ENCODE data around the gene BACE2.
A peak's percentile ranks its signal among the peaks of the same experiment; 100 is the strongest.

The BACE2 gene

DNA sequence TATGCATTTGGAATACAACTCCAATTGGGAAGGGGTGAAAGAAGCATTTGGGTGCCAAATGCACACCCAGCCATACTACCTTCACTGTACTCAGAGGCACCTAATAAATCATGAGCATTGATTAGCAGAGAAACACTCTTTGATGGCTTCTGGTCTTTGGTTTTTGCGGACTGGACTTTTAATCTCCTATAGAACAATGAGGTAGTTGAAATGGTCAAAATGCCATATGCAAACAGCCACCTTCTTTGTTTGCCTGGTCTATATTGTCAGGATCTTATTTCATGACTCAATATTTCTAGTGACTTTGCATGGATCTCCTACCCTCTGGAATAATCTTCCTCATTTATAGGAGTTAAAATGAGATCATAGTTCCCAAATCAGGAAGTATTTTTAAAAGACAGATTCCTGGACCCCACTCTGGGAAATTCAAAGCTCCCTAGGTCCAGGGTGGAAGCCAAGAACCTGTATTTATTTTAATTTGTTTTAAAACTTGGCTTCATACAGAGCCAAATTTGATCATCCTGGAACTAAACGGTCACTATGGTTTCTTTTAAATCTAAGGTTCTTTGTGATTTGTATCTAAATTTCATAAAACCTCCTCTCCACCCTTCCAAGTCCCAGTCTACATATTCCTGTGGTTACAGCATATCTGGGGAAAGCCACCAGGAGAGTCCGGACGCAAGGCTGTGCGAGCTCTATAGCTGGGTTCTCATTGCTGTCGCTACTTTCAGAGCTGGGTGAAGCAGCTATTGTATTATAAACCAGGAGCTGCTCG is 157.4 kb downstream of the BACE2 start:
- H3K4me3 ChIP-seq (replicated peaks; ENCODE audit: low read depth, low read length) = no peak overlapping the region
- DNase-seq (ENCODE audit: low read depth) = no peak
- TF ChIP-seq, protein P1, sequence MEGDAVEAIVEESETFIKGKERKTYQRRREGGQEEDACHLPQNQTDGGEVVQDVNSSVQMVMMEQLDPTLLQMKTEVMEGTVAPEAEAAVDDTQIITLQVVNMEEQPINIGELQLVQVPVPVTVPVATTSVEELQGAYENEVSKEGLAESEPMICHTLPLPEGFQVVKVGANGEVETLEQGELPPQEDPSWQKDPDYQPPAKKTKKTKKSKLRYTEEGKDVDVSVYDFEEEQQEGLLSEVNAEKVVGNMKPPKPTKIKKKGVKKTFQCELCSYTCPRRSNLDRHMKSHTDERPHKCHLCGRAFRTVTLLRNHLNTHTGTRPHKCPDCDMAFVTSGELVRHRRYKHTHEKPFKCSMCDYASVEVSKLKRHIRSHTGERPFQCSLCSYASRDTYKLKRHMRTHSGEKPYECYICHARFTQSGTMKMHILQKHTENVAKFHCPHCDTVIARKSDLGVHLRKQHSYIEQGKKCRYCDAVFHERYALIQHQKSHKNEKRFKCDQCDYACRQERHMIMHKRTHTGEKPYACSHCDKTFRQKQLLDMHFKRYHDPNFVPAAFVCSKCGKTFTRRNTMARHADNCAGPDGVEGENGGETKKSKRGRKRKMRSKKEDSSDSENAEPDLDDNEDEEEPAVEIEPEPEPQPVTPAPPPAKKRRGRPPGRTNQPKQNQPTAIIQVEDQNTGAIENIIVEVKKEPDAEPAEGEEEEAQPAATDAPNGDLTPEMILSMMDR (IDR thresholded peaks at IDR 0.05; ENCODE audit: low read length, missing control alignments) = no peak

- H3K4me3 ChIP-seq (replicated peaks; ENCODE audit: low read depth, low read length) = no peak overlapping the region
- TF ChIP-seq, protein P1 (IDR thresholded peaks at IDR 0.05; ENCODE audit: low read length, missing control alignments) = no peak
- DNase-seq (ENCODE audit: low read depth) = no peak
Measured at GRCh38 chr21:41326414-41327080, 158.6 kb downstream of the BACE2 start.

- no peak for DNase-seq (ENCODE audit: low read depth)
- TF ChIP-seq, protein P1 (IDR thresholded peaks at IDR 0.05; ENCODE audit: low read length, missing control alignments) = no peak
- no peak overlapping the region for H3K4me3 ChIP-seq (replicated peaks; ENCODE audit: low read depth, low read length)
Measured at GRCh38 chr21:41327753-41328152, 159.8 kb downstream of the BACE2 start.

GRCh38 chr21:41328660-41329607 is 161.0 kb downstream of the BACE2 start:
- peak; percentile 14 for DNase-seq (ENCODE audit: low read depth)
- no peak overlapping the region for H3K4me3 ChIP-seq (replicated peaks; ENCODE audit: low read depth, low read length)
- TF ChIP-seq, protein P1 (IDR thresholded peaks at IDR 0.05; ENCODE audit: low read length, missing control alignments) = no peak

All from fibroblast of pulmonary artery (primary cell).